PC-9 (cell line): ENCODE data around the gene TGFBI.

Experiments
- CTCF ChIP-seq: fragments of 200-600 bp; sonication (generic); conservative IDR thresholded peaks from 2 replicates; pipeline ENCODE4 v1.6.1; 2017; ENCODE audit warnings: mixed run types, antibody characterized with exemption, mild to moderate bottlenecking, moderate library complexity
- EZH2 ChIP-seq: fragments of 200-600 bp; sonication (generic); IDR thresholded peaks from 2 replicates; pipeline ENCODE4 v1.8.0; 2017; ENCODE audit warnings: antibody characterized with exemption, low read depth

- TF ChIP-seq EZH2 = no peak
- no peak for TF ChIP-seq CTCF
These were observed 4.4 kb downstream of the TGFBI start for GRCh38 chr5:136033234-136033633.
